OCI-M1 (cell line): ENCODE data around the gene TTLL6.
"Not testable (repeated sequence)": the region's sequence is repeated elsewhere in the genome, so short reads cannot be mapped to it uniquely, and the experiment has no call there.

Experiments
- DNase-seq: peaks from one replicate; lab custom pipeline; 2025; lab: John Stamatoyannopoulos, UW

The TTLL6 gene

GRCh38 chr17:48816774-48817590 lies at the start of gene TTLL6:
TSS of gene TTLL6 (minus strand) at chr17:48817229. CDS start at chr17:48817072, 157 bp downstream.
- DNase-seq: peak; percentile 94

GRCh38 chr17:48860456-48860855 lies 43.4 kb upstream of the TTLL6 start:
- DNase-seq: no peak

- no peak for DNase-seq
These were observed 43.0 kb upstream of the TTLL6 start for GRCh38 chr17:48860034-48860433.

DNA sequence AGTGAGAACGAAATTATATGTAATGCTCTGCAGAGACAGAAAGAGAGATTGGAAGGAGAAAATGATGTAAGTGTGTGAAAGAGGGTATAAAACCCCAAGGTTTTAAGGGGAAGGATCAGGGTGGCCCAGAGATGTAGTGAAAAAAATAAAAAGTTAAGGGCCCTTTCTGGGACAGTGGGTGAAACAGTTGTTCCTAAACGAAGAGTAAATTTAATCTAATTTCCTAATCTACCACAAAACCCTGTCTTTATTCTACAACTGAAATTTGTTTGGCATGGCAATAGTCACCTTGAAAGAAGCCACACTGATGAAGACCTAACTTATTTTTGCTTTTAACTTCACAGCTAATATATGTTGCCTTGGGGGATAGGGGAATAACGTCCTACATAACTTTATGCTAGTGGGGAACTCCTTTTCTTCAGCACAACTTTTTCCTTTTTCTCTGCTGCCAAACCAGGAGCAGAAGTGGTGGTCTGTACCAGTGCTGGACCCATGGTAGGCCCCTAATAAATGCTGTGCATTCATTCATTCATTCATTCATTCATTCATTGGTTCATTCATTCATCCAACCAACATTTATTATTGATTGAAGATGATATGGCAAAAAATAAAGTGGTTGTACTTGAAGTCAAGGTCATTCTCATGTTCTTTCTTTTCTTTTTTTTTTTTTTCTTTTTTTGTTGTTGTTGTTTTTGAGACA lies 39.2 kb upstream of the TTLL6 start:
- DNase-seq: peak; percentile 29

DNA sequence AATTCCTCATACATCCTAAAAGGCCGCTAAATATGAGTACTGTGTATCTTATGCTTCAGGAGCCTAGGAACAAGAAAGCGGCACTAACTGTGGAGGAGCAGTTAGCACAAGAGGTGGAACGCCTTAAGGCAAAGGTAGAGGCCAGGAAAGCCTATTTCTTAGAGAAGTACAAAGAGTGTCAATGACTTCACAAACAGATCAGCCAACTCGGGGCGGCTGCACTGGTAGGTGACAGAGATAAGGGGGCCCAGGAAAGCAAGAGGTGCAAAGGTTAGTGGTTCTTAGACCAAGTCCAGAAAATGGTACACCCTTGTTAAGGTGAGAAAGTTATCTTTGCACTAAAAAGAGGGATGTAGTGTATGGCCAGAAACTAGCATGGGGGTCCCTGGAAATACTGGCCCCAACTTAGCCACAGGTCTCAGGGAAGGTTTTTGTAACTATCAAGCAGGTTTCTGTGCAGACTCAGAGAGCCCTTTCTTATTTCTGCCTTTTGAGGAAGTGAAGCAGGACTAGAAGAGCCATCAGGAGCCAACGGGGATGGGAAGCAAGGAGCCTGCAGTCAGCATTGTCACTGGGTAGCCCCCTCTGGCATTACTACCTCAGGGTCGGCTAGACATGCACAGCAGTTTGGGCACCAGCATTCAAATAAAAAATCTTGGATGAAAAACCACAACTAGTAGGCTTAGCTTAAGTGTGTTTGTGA lies 37.9 kb upstream of the TTLL6 start:
- no peak for DNase-seq

- DNase-seq: peak; percentile 58
These were observed 33.8 kb upstream of the TTLL6 start for GRCh38 chr17:48850792-48851323.

DNA sequence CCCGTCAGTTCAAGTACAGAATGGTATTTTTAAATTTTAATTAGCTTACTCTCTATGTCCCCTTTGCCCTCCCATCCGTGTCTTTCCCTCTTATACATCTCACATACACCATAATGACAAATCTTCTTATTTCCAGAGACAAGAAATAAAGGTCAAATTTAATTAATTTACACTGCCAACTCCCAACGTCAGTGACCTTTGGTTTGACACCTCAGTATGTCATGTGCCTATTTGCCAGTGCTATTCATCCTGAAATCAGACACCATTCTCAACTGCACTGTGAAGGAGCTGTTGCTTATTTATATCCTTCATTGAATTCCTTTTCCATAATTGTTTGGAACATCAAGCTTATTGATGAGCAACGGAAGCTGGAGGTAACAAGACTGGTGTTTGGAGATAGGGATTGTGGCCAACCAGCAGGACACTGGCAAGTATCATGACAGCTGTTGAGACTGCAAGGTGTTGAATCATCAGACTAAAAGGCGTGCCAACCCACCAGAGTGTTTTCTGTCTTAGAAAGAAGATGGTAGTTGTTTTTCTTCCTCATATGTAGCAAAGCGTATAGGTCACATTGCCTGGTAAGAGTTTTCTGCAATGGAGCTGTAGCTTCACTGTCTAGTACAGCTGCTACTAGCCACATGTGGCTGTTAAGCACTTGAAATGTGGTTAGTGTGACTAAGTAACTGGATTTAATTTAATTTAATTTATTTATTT lies 26.3 kb upstream of the TTLL6 start:
- DNase-seq: no peak

- no peak for DNase-seq
These were observed 25.7 kb upstream of the TTLL6 start for GRCh38 chr17:48842746-48843145.

DNA sequence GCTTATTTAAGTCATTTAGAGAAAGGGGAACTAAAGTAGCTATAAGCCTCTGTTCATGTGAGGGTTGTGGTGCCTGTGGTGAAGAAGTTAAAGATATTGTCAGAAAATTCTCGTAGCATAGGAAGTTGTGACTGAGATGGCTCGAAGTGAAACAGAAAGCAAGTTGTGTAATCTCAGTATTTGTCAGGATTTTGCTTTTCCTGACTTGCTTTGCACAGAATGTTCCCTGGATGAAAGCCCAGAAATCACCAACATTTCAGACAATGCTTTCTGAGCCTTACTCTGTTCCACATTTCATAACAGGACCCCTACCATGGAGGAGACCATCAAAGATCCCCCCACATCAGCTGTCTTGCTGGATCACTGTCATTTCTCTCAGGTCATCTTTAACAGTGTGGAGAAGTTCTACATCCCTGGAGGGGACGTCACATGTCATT lies 24.4 kb upstream of the TTLL6 start:
- peak; percentile 94 for DNase-seq

GRCh38 chr17:48840441-48840840 lies 23.4 kb upstream of the TTLL6 start:
- DNase-seq: no peak

DNA sequence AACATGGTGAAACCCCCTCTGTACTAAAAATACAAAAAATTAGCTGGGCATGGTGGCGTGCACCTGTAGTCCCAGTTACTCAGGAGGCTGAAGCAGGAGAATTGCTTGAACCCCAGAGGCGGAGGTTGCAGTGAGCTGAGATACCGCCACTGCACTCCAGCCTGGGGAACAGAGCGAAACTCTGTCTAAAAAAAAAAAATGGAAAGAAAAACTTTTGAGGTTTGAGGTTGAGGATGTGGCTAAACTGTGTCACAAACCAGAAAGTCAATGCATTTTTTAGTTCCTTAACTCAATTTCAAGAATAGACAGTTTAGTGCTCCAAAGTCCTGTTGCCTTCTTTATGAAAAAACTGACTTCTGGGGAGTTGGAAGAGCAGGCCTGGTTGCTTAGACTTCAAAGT lies 20.4 kb upstream of the TTLL6 start:
- peak; percentile 78 for DNase-seq

DNA sequence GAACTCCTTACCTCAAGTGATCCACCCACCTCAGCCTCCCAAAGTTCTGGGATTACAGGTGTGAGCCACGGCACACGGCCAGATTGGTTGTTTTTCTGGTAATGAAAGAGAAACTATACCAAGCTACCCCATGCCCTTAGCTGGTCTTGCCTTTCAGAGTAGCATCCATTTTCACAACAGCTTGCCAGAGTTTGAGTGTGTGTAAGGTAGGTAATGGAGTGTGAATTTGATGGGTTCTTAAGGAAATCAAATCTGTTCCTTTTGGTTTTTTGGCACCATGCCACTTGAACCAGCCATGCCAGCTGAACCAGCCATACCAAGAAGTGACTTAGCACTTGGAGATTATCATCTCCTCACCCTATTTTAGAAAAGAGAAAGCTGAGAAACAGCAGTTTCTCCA lies 18.9 kb upstream of the TTLL6 start:
- no peak for DNase-seq

- no peak for DNase-seq
These were observed 17.9 kb upstream of the TTLL6 start for GRCh38 chr17:48834973-48835372.

- no peak for DNase-seq
These were observed 14.5 kb upstream of the TTLL6 start for GRCh38 chr17:48831549-48831883.

DNA sequence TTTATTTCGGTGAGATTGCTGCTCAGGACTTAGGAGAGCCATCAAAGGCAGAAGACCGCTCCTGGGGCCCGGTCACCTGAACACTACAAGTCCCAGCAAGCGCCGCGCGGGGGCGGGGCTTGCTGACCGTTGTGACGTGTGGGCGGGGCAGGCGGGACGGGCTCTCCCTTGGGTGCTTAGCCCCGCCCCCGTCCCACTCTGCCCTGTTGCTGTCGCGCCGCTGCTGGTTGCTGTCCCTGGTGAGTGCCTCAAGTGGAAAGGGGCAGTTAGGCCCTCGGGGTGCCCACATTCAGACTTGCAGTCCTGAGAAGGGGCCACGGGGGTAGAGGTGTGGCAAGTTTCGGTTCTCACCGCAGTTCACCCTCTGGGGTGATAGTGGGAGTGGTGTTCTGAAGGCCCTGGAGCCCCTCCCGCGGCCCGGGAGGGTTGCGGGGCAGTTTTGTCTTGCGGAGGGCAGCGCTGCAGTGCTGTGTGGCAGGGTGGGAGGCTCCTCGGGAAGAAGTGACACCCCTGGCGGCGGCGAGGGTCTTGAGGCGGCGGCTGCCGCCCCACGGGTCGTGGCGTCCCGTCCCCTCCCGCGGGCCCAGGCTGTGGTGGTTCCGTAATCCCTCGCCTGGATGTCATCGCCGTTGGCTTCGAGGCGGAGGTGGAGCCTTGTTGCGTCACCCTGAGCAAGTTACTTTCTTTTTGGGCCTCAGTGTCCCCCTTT lies 14.0 kb upstream of the TTLL6 start, which contains the start of gene CALCOCO2:
CALCOCO2 (plus strand) TSS at position 196 of the 709 bp plus-strand sequence. CDS start 10,673 bp downstream, outside the sequence.
- DNase-seq: peak; percentile 97

DNA sequence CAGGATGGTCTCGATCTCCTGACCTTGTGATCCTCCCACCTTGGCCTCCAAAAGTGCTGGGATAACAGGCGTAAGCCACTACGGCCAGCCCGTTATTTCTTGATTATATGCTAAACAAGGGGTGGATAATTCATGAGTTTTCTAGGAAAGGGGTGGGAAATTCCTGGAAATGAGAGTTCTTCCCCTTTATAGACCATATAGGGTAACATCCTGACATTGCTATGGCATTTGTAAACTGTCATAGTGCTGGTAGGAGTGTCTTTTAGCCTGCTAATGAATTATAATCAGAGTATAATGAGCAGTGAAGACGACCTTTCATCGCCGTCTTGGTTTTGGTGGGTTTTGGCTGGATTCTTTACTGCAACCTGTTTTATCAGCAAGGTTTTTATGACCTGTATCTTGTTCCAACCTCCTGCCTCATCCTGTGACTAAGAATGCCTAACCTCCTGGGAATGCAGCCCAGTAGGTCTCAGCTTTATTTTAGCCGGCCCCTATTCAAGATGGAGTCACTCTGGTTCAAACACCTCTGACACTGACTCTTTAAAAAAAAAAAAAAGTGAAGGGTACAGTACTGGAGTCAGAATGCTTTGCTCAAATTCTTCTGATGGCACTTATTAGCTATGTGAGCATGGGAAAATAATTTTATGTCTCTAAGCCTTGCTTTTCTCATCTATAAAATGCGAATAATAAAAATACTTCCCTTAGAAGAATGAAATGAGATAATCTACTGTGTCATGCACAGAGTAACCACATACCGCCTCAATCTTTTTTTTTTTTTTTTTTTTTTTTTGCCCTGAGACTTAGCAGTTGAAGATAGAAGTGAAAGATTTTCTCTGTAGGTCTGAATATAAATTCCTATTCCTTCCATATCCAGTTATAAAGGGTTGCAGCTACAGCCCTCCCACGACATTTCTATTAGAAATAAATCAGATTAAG lies 8.7 kb upstream of the TTLL6 start:
- DNase-seq: peak; percentile 89

GRCh38 chr17:48820936-48821335 lies 3.9 kb upstream of the TTLL6 start:
- not testable (repeated sequence) for DNase-seq

DNA sequence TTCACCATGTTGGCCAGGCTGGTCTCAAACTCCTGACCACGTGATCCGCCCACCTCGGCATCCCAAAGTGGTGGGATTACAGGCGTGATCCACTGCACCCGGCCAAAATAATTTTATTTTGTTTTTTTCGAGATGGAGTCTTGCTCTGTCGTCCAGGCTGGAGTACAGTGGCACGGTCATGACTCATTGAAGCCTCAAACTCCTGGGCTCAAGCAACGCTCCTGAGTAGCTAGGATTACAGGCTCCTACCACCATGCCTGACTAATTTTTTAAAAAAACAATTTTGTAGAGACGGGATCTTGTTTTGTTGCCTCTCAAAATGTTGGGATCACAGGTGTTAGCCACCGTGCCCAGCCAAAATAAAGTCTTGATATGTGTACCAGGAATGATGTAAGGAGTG lies 2.4 kb upstream of the TTLL6 start:
- DNase-seq: no peak

GRCh38 chr17:48818361-48818841 lies 1.4 kb upstream of the TTLL6 start:
- DNase-seq: no peak

DNA sequence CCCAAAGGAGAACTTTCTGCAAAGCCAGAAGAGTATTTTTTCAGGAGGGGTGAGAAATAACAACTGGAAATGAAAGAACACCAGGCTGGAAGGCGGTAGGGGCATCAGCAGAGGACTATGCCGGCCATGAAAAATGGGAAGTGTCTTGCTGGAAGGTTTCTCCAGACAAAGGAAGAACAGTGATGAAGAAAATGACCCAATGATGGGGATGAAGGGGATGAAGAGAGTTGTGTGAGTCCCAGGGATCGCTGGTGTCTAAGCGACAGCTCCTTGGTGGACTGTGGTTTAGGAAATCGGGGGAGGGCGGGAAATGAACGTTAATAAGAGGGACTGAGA lies 623 bp downstream of the TTLL6 start:
- DNase-seq: no peak
